Measurements from ENCODE around the gene PTX4. TPM values are rescaled to one million over a fixed set of nuclear protein-coding genes. Genes with fewer than 3 reads are reported as not detected.
"Not testable (repeated sequence)": the region's sequence is repeated elsewhere in the genome, so short reads cannot be mapped to it uniquely, and the experiment has no call there.

PTX4 gene
- total RNA-seq, 1 experiment from 2014 or later: not detected

DNA sequence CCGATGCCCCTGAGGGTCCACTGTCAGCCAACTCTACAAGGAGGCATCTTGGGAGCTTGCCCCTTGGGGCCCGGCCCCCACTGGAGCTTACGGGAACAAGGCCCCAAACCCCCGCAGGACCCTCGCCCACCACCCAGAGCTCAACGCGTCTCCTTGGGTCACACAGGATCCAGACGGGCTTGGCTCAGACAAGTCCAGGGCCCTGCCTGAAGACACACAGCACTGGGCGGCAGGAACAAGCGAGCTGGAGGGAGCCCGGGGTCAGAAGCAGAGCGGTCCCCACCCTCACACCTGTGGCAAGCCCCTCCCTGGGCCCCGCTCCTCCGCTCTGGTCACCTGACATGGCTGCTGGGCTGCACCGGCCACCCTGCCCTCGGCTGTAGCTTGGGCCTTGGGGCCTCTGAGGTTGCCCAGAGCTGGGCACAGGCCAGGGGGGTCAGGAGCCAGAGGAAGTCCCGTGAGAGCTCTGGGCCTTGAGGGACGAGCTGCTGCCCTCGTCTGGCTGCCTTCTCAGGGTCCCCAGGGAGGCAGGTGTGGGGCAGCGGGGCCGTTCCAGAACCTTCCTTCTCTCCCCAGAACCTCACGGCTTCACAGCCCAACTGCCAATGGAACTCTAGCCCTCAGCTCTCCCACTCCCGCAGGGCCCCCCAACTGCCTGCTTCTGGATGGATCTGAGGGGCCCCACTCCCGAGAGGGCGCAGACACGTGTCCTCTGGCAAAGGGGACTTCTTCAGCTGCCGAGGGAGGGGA lies 44.6 kb downstream of the PTX4 start, which contains the start of gene CCDC154:
Gene CCDC154 (minus strand): TSS at position 577 of the 750 bp plus-strand sequence. CDS start 234 bp downstream, at position 343.
- CTCF ChIA-PET: interaction anchor here (0.5 to 0.8 kb wide), 3 partner anchors 10 to 76 kb away, joined by 3 to 4 read pairs (median 4); no protein-coding TSS in a partner anchor

DNA sequence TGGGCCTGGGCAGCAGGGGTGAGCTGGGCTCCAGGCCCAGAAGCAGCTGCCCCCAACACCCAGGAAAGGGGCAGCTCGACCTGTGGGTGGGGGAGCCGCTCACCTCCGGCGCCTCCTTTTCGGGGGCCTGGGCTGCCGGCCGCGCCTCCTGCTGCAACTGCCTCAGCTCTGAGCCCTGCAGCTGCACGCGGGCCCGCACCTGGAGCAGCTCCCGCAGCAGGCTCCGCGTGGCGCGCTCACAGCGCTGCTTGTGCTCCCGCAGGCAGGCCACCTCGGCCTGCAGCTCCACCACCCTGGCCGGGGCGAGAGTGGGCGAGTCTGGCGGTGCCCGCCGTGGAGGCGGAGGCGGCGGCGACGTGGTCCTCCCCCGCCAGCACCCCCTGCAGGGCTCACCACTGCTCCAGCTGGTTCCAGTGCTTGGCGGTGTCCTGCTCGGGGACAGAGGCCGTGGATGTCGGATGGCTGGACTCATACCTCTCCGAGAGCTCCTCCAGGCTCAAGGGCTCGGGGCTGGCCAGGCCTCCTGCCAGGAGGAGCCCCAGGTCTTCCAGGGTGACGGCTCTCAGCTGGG lies 45.3 kb downstream of the PTX4 start:
- no peaks in the 10 kb centered on the region for H3K4me1 Mint-ChIP-seq (ENCODE audit: low read depth, unreplicated experiment)
- TF ChIP-seq, protein P1, sequence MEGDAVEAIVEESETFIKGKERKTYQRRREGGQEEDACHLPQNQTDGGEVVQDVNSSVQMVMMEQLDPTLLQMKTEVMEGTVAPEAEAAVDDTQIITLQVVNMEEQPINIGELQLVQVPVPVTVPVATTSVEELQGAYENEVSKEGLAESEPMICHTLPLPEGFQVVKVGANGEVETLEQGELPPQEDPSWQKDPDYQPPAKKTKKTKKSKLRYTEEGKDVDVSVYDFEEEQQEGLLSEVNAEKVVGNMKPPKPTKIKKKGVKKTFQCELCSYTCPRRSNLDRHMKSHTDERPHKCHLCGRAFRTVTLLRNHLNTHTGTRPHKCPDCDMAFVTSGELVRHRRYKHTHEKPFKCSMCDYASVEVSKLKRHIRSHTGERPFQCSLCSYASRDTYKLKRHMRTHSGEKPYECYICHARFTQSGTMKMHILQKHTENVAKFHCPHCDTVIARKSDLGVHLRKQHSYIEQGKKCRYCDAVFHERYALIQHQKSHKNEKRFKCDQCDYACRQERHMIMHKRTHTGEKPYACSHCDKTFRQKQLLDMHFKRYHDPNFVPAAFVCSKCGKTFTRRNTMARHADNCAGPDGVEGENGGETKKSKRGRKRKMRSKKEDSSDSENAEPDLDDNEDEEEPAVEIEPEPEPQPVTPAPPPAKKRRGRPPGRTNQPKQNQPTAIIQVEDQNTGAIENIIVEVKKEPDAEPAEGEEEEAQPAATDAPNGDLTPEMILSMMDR (IDR thresholded peaks at IDR 0.05; ENCODE audit: unreplicated experiment): no peak

More for the DNA sequence above, 44.6 kb downstream of the PTX4 start, which contains the start of gene CCDC154:
- Mint-ChIP-seq H3K36me3 (ENCODE audit: insufficient read depth, unreplicated experiment) (peaks cover 15% of the 10 kb centered on the region), H3K4me3 (ENCODE audit: low read depth, unreplicated experiment) (no peak within 1 kb of the TSS), H3K27me3 (ENCODE audit: unreplicated experiment) (no peaks in the 10 kb centered on the region), H3K9me3 (ENCODE audit: low read depth, unreplicated experiment) (no peaks in the 10 kb centered on the region), H3K27ac (ENCODE audit: unreplicated experiment) (no peak within 1 kb of the TSS), H3K4me1 (ENCODE audit: low read depth, unreplicated experiment) (no peaks in the 10 kb centered on the region)
- BruUV-seq (replicated peaks): no TSS peak
- DNase-seq: no peak
- TF ChIP-seq, protein P1 (IDR thresholded peaks at IDR 0.05; ENCODE audit: unreplicated experiment): no peak
- intact Hi-C loops (cut with micrococcal nuclease; ENCODE audit: unreplicated experiment): no loop called here

DNA sequence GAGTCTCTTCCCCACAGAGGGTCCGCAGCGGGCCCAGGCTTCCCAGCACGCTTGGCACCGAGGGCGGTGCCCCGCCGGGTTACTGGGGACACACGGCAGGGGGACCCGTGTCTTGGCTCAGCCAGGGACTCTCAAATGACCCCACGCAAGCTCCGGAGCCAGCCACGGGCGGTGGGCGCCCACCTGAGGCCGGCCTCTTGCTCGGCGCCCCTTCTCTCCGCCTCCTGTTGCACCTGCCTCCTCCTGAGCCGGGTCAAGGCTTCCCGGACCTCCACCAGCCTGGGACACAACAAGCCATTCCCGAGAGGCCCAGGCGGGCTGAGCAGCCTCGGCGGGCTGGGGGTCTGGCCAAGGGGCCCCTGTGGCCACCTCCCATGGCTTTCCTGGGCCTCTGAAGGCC lies 46.0 kb downstream of the PTX4 start:
- CTCF ChIA-PET: no interaction called here
- intact Hi-C loops (cut with micrococcal nuclease; ENCODE audit: unreplicated experiment): no loop called here

More for the DNA sequence above, 45.3 kb downstream of the PTX4 start:
- H3K27me3 Mint-ChIP-seq (ENCODE audit: unreplicated experiment): no peaks in the 10 kb centered on the region
- no peak for DNase-seq
- H3K9me3 Mint-ChIP-seq (ENCODE audit: low read depth, unreplicated experiment): no peaks in the 10 kb centered on the region
- no TSS peak for BruUV-seq (replicated peaks)
- CTCF ChIA-PET: interaction anchor here (0.7 kb wide), 1 partner anchor 10 kb away, joined by 3 read pairs; no protein-coding TSS in a partner anchor
- intact Hi-C loops (cut with micrococcal nuclease; ENCODE audit: unreplicated experiment): no loop called here
- H3K4me3 Mint-ChIP-seq (ENCODE audit: low read depth, unreplicated experiment): no peak overlapping the region
- H3K27ac Mint-ChIP-seq (ENCODE audit: unreplicated experiment): no peak overlapping the region
- H3K36me3 Mint-ChIP-seq (ENCODE audit: insufficient read depth, unreplicated experiment): peaks cover 13% of the 10 kb centered on the region

DNA sequence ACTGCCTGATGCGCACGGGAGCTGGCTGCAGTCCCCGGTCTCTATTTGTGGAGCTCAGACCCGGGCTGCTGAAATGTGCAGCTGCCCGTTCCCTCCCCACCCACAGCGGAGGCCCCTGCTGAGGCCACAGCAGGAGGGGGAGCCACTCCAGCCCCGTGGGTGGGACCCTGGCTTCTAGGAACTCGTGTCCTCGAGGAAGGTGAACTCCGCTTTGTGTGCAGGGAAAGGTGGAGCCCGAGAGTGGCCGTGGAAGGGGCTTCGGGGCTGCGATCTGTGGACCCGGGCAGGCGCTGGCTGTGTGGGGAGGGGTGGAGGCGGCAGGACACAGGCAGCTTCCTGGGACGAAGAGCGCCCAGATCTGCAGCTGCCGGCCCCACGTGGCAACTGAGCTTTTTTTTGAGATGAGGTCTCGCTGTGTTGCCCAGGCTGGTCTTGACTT lies 47.3 kb downstream of the PTX4 start:
- BruUV-seq (replicated peaks): no TSS peak
- Mint-ChIP-seq H3K9me3 (ENCODE audit: low read depth, unreplicated experiment) (no peaks in the 10 kb centered on the region), H3K27ac (ENCODE audit: unreplicated experiment) (no peak overlapping the region), H3K27me3 (ENCODE audit: unreplicated experiment) (no peaks in the 10 kb centered on the region), H3K36me3 (ENCODE audit: insufficient read depth, unreplicated experiment) (peaks cover 17% of the 10 kb centered on the region), H3K4me3 (ENCODE audit: low read depth, unreplicated experiment) (no peak overlapping the region), H3K4me1 (ENCODE audit: low read depth, unreplicated experiment) (no peaks in the 10 kb centered on the region)
- TF ChIP-seq, protein P1 (IDR thresholded peaks at IDR 0.05; ENCODE audit: unreplicated experiment): no peak
- intact Hi-C loops (cut with micrococcal nuclease; ENCODE audit: unreplicated experiment): no loop called here
- CTCF ChIA-PET: interaction anchor here (0.6 kb wide), 1 partner anchor 71 kb away, joined by 7 read pairs; no protein-coding TSS in a partner anchor
- no peak for DNase-seq

More for the DNA sequence above, 46.0 kb downstream of the PTX4 start:
- Mint-ChIP-seq H3K4me3 (ENCODE audit: low read depth, unreplicated experiment) (no peak overlapping the region), H3K4me1 (ENCODE audit: low read depth, unreplicated experiment) (no peaks in the 10 kb centered on the region), H3K36me3 (ENCODE audit: insufficient read depth, unreplicated experiment) (peaks cover 13% of the 10 kb centered on the region), H3K27me3 (ENCODE audit: unreplicated experiment) (no peaks in the 10 kb centered on the region), H3K27ac (ENCODE audit: unreplicated experiment) (no peak overlapping the region), H3K9me3 (ENCODE audit: low read depth, unreplicated experiment) (no peaks in the 10 kb centered on the region)
- DNase-seq: no peak
- TF ChIP-seq, protein P1 (IDR thresholded peaks at IDR 0.05; ENCODE audit: unreplicated experiment): no peak
- BruUV-seq (replicated peaks): no TSS peak

DNA sequence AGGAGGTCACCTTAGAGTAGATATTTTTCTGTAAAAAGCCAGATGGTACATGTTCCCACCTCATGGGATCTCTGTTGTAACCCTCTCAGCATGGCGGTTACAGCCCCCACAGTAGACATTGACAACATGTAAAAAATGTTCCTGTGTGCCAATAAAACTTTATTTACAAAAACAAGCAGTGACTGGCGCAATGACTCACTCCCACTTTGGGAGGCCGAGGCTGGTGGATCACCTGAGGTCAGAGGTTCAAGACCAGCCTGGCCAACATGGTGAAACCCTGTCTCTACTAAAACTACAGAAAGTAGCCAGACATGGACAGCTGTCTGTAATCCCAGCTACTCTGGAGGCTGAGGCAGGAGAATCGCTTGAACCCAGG lies 49.1 kb downstream of the PTX4 start:
- H3K27me3 Mint-ChIP-seq (ENCODE audit: unreplicated experiment); H3K4me3 Mint-ChIP-seq (ENCODE audit: low read depth, unreplicated experiment); BruUV-seq (replicated peaks); H3K9me3 Mint-ChIP-seq (ENCODE audit: low read depth, unreplicated experiment); H3K27ac Mint-ChIP-seq (ENCODE audit: unreplicated experiment); intact Hi-C loops (cut with micrococcal nuclease; ENCODE audit: unreplicated experiment); DNase-seq; CTCF ChIA-PET; H3K36me3 Mint-ChIP-seq (ENCODE audit: insufficient read depth, unreplicated experiment); H3K4me1 Mint-ChIP-seq (ENCODE audit: low read depth, unreplicated experiment): not testable (repeated sequence)

Measured in Calu3 (cell line).